NCI-H1436 treated with DMSO at 0.1 percent for 48 hours (cell line): ENCODE data around the gene MAN2B2.

Source experiments
- DNase-seq: peaks from one replicate; lab custom pipeline; 2025; lab: John Stamatoyannopoulos, UW

The MAN2B2 gene

GRCh38 chr4:6574747-6575502 is at the start of gene MAN2B2:
TSS of gene MAN2B2 (plus strand) at chr4:6575189. CDS start at chr4:6575211, 22 bp downstream.
- no peak for DNase-seq

- DNase-seq = no peak
Observed at GRCh38 chr4:6525474-6525873, 49.5 kb upstream of the MAN2B2 start.

- DNase-seq = no peak
Observed at GRCh38 chr4:6526156-6526555, 48.8 kb upstream of the MAN2B2 start.

GRCh38 chr4:6526671-6527091 is 48.3 kb upstream of the MAN2B2 start:
- DNase-seq = no peak

- no peak for DNase-seq
Observed at GRCh38 chr4:6527259-6527658, 47.7 kb upstream of the MAN2B2 start.

GRCh38 chr4:6527683-6528595 is 47.0 kb upstream of the MAN2B2 start:
- DNase-seq = no peak

GRCh38 chr4:6529021-6529420 is 46.0 kb upstream of the MAN2B2 start:
- no peak for DNase-seq

GRCh38 chr4:6530301-6530700 is 44.7 kb upstream of the MAN2B2 start:
- DNase-seq = no peak

- DNase-seq = no peak
Observed at GRCh38 chr4:6530964-6531363, 44.0 kb upstream of the MAN2B2 start.

- no peak for DNase-seq
Observed at GRCh38 chr4:6532102-6532501, 42.9 kb upstream of the MAN2B2 start.

- DNase-seq = no peak
Observed at GRCh38 chr4:6532658-6533057, 42.3 kb upstream of the MAN2B2 start.

- DNase-seq = no peak
Observed at GRCh38 chr4:6534050-6534449, 40.9 kb upstream of the MAN2B2 start.

- no peak for DNase-seq
Observed at GRCh38 chr4:6534618-6535328, 40.2 kb upstream of the MAN2B2 start.

- no peak for DNase-seq
Observed at GRCh38 chr4:6535329-6535692, 39.7 kb upstream of the MAN2B2 start.

- no peak for DNase-seq
Observed at GRCh38 chr4:6535706-6536105, 39.3 kb upstream of the MAN2B2 start.

- no peak for DNase-seq
Observed at GRCh38 chr4:6538111-6538510, 36.9 kb upstream of the MAN2B2 start.

GRCh38 chr4:6538575-6538974 is 36.4 kb upstream of the MAN2B2 start:
- DNase-seq = no peak

- no peak for DNase-seq
Observed at GRCh38 chr4:6539009-6539764, 35.8 kb upstream of the MAN2B2 start.

- DNase-seq = no peak
Observed at GRCh38 chr4:6540879-6541278, 34.1 kb upstream of the MAN2B2 start.

GRCh38 chr4:6541789-6542188 is 33.2 kb upstream of the MAN2B2 start:
- DNase-seq = no peak

- DNase-seq = no peak
Observed at GRCh38 chr4:6542951-6543350, 32.0 kb upstream of the MAN2B2 start.

- no peak for DNase-seq
Observed at GRCh38 chr4:6546091-6546490, 28.9 kb upstream of the MAN2B2 start.
